OCI-LY3 (cell line): ENCODE measurements around the gene SDK1.

ENCODE experiments used
- CTCF ChIP-seq: fragments of 200-600, 300-600 bp; sonication (generic); IDR thresholded peaks from 2 replicates; pipeline ENCODE4 v1.5.1; 2014; ENCODE audit warnings: antibody characterized with exemption, low read length, low read depth
- EZH2phosphoT487 ChIP-seq: fragments of 200-600 bp; shearing (Covaris generic); IDR thresholded peaks from 2 replicates; pipeline ENCODE4 v1.6.1; 2018; ENCODE audit warnings: antibody characterized with exemption, mixed run types, low read depth

- TF ChIP-seq CTCF (no peak), EZH2phosphoT487 (no peak)
Observed at GRCh38 chr7:3510101-3511020, 209.3 kb downstream of the SDK1 start.
